Subcutaneous abdominal adipose tissue (tissue), 5 donors: ENCODE data around the gene PRDM16.

Source experiments
- H3K27ac ChIP-seq: one replicate; pipeline ENCODE4 v1.7.0; 2013; ENCODE audit warnings: low read depth, mild to moderate bottlenecking, inconsistent platforms, low read length, moderate library complexity
- H3K27me3 ChIP-seq, 5 donors: one replicate each; pipeline ENCODE4 v1.7.0; 2013; ENCODE audit warnings: low read length in 5 of 5, inconsistent platforms in 1 of 5; ENCODE audit not compliant: control insufficient read depth in 5 of 5, insufficient read depth in 4 of 5
- H3K36me3 ChIP-seq, 5 donors: one replicate each; pipeline ENCODE4 v1.7.0; 2013; ENCODE audit warnings: low read length in 5 of 5; ENCODE audit not compliant: control insufficient read depth in 5 of 5, insufficient read depth in 5 of 5
- H3K4me1 ChIP-seq, 5 donors: one replicate each; pipeline ENCODE4 v1.7.0; 2013; ENCODE audit warnings: low read length in 5 of 5, mild to moderate bottlenecking in 3 of 5, moderate library complexity in 1 of 5; ENCODE audit not compliant: control insufficient read depth in 5 of 5, insufficient read depth in 5 of 5
- H3K4me3 ChIP-seq, 5 donors: one replicate each; pipeline ENCODE4 v1.7.0; 2013; ENCODE audit warnings: low read length in 5 of 5, low read depth in 1 of 5
- H3K9ac ChIP-seq, 5 donors: one replicate each; pipeline ENCODE4 v1.7.0; 2013; ENCODE audit warnings: low read length in 5 of 5, mild to moderate bottlenecking in 4 of 5, moderate library complexity in 3 of 5
- H3K9me3 ChIP-seq, 5 donors: one replicate each; pipeline ENCODE4 v1.7.0; 2013; ENCODE audit warnings: low read length in 5 of 5; ENCODE audit not compliant: control insufficient read depth in 5 of 5
- donor health status: healthy.
- donor health status: healthy.
- donor health status: healthy.
- donor health status: healthy.
- donor health status: healthy.

Gene PRDM16

GRCh38 chr1:3434406-3435110 is 365.6 kb downstream of the PRDM16 start:
- Histone ChIP-seq H3K4me3 (no peak overlapping the region), H3K27ac (no peak overlapping the region), H3K9ac (no peak overlapping the region), H3K4me1 (peaks cover 0 to 13% (median 6%) of the 10 kb centered on the region in 5 donors), H3K27me3 (peaks cover 6 to 36% (median 21%) of the 10 kb centered on the region in 5 donors), H3K9me3 (no peaks in the 10 kb centered on the region), H3K36me3 (no peaks in the 10 kb centered on the region)

- Histone ChIP-seq H3K9ac (no peak overlapping the region), H3K4me3 (no peak overlapping the region), H3K27ac (no peak overlapping the region), H3K4me1 (peaks cover 0 to 13% (median 6%) of the 10 kb centered on the region in 5 donors), H3K27me3 (peaks cover 6 to 45% (median 27%) of the 10 kb centered on the region in 5 donors), H3K9me3 (no peaks in the 10 kb centered on the region), H3K36me3 (no peaks in the 10 kb centered on the region)
Measured at GRCh38 chr1:3435666-3436065, 366.7 kb downstream of the PRDM16 start.

GRCh38 chr1:3436451-3436850 is 367.4 kb downstream of the PRDM16 start:
- Histone ChIP-seq H3K4me3 (no peak overlapping the region), H3K36me3 (no peaks in the 10 kb centered on the region), H3K27ac (no peak overlapping the region), H3K9ac (no peak overlapping the region), H3K27me3 (peaks cover 6 to 52% (median 32%) of the 10 kb centered on the region in 5 donors), H3K4me1 (peaks cover 0 to 13% (median 6%) of the 10 kb centered on the region in 5 donors), H3K9me3 (no peaks in the 10 kb centered on the region)

GRCh38 chr1:3436901-3437300 is 367.9 kb downstream of the PRDM16 start:
- Histone ChIP-seq H3K4me1 (peaks cover 0 to 9% (median 6%) of the 10 kb centered on the region in 5 donors), H3K36me3 (no peaks in the 10 kb centered on the region), H3K4me3 (no peak overlapping the region), H3K9ac (no peak overlapping the region), H3K27ac (no peak overlapping the region), H3K27me3 (peaks cover 4 to 52% (median 29%) of the 10 kb centered on the region in 5 donors), H3K9me3 (no peaks in the 10 kb centered on the region)

- Histone ChIP-seq H3K36me3 (no peaks in the 10 kb centered on the region), H3K27ac (no peak overlapping the region), H3K27me3 (peaks cover 9 to 55% (median 34%) of the 10 kb centered on the region in 5 donors), H3K4me3 (no peak overlapping the region), H3K9ac (no peak overlapping the region), H3K4me1 (no peaks in the 10 kb centered on the region), H3K9me3 (no peaks in the 10 kb centered on the region)
Measured at GRCh38 chr1:3438661-3439180, 369.7 kb downstream of the PRDM16 start.

- no peak overlapping the region for H3K4me3 ChIP-seq
- peaks cover 9 to 54% (median 37%) of the 10 kb centered on the region in 5 donors for H3K27me3 ChIP-seq
- no peak overlapping the region for H3K27ac ChIP-seq
- no peaks in the 10 kb centered on the region for H3K36me3 ChIP-seq
- H3K9me3 ChIP-seq: no peaks in the 10 kb centered on the region
- H3K9ac ChIP-seq: no peak overlapping the region
- H3K4me1 ChIP-seq: no peaks in the 10 kb centered on the region
Measured at GRCh38 chr1:3439346-3440299, 370.6 kb downstream of the PRDM16 start.

- Histone ChIP-seq H3K27me3 (peaks cover 9 to 58% (median 42%) of the 10 kb centered on the region in 5 donors), H3K4me1 (no peaks in the 10 kb centered on the region), H3K9me3 (peaks cover 0 to 1% (median 0%) of the 10 kb centered on the region in 5 donors), H3K4me3 (no peak overlapping the region), H3K27ac (no peak overlapping the region), H3K9ac (no peak overlapping the region), H3K36me3 (no peaks in the 10 kb centered on the region)
Measured at GRCh38 chr1:3440300-3440681, 371.3 kb downstream of the PRDM16 start.

GRCh38 chr1:3440711-3441409 is 371.9 kb downstream of the PRDM16 start:
- H3K9me3 ChIP-seq: peaks cover 0 to 3% (median 0%) of the 10 kb centered on the region in 5 donors
- no peaks in the 10 kb centered on the region for H3K4me1 ChIP-seq
- no peak overlapping the region for H3K4me3 ChIP-seq
- no peak overlapping the region for H3K9ac ChIP-seq
- no peaks in the 10 kb centered on the region for H3K36me3 ChIP-seq
- H3K27me3 ChIP-seq: peaks cover 9 to 58% (median 43%) of the 10 kb centered on the region in 5 donors
- no peak overlapping the region for H3K27ac ChIP-seq

- Histone ChIP-seq H3K4me3 (no peak overlapping the region), H3K36me3 (no peaks in the 10 kb centered on the region), H3K27ac (no peak overlapping the region), H3K9me3 (peaks cover 0 to 3% (median 0%) of the 10 kb centered on the region in 5 donors), H3K27me3 (peaks cover 9 to 54% (median 40%) of the 10 kb centered on the region in 5 donors), H3K9ac (no peak overlapping the region), H3K4me1 (no peaks in the 10 kb centered on the region)
Measured at GRCh38 chr1:3441410-3441847, 372.4 kb downstream of the PRDM16 start.
